ENCODE results near the gene WFIKKN2. TPM values are rescaled to one million over a fixed set of nuclear protein-coding genes. Genes with fewer than 3 reads are reported as not detected.

The WFIKKN2 gene
- total and polyA plus RNA-seq, 2 of the 8 experiments (the other 6 are each of a cell fraction or from before 2014, with no cell fraction given), result 0.07 to 0.30 TPM

- TF ChIP-seq CTCF (IDR thresholded peaks at IDR 0.05; ENCODE audit: control extremely low read depth in 1 of 3, insufficient read depth in 1 of 3, low read depth in 1 of 3, low read length in 3 of 3), result no peak
- TF ChIP-seq ATF2 (IDR thresholded peaks at IDR 0.05; ENCODE audit: low read length), result no peak
- TF ChIP-seq POLR2A (IDR thresholded peaks at IDR 0.05; ENCODE audit: control extremely low read depth in 1 of 2, low read depth in 2 of 2, low read length in 2 of 2), result no peak
- no peak for TF ChIP-seq HDAC6 (IDR thresholded peaks at IDR 0.05; ENCODE audit: low read depth, low read length)
- TF ChIP-seq RAD21 (IDR thresholded peaks at IDR 0.05 in 1 of 2, conservative IDR thresholded peaks at IDR 0.05 in 1 of 2; ENCODE audit: low read depth in 2 of 2, low read length in 2 of 2), result no peak
- no peak for TF ChIP-seq RXRA (IDR thresholded peaks at IDR 0.05; ENCODE audit: insufficient read depth, low read depth, low read length)
These were observed 2.9 kb downstream of the WFIKKN2 start (continued) for GRCh38 chr17:50837980-50838954.

Measured in H1 (cell line).